ENCODE measurements around the gene ZDHHC4. TPM values are rescaled to one million over a fixed set of nuclear protein-coding genes. Genes with fewer than 3 reads are reported as not detected.

ZDHHC4 gene
- total and polyA plus RNA-seq, 9 of the 15 experiments (the other 6 are each of a cell fraction or from before 2014, with no cell fraction given) = 33.4 to 106 (median 58.3) TPM

GRCh38 chr7:6571160-6571779 lies 6.0 kb upstream of the ZDHHC4 start (continued):
- TF ChIP-seq NEUROD1 (IDR thresholded peaks at IDR 0.05; ENCODE audit: borderline replicate concordance, low read depth, low read length, partially characterized antibody) = no peak
- peak; percentile 57 for TF ChIP-seq NFIC (IDR thresholded peaks at IDR 0.05)

- in situ Hi-C loops (cut with MboI) = no loop called here
- no peak overlapping the region for H2AFZ ChIP-seq (ENCODE audit: low read depth, low read length)
- peaks cover 4 to 6% of the 10 kb centered on the region in 2 experiments; a peak in 2 of 5 replicates for H3K27me3 ChIP-seq (ENCODE audit: control insufficient read depth in 2 of 2, insufficient read depth in 2 of 2, low read length in 2 of 2)
- ChIA-PET POLR2A (interaction anchor here (0.6 to 1.7 kb wide), 4 partner anchors 8 to 70 kb away, joined by 3 to 5 read pairs (median 4); partner anchors contain the start of gene INTS15), CTCF (ENCODE audit: low intra/inter-chr PET ratio) (no interaction called here)
- peaks cover 13 to 20% of the 10 kb centered on the region in 2 experiments for H3K4me1 ChIP-seq (replicated peaks in 1 of 2; ENCODE audit: control insufficient read depth in 2 of 2, insufficient read depth in 2 of 2, low read length in 2 of 2)
- no peaks in the 10 kb centered on the region for H3K9me1 ChIP-seq (ENCODE audit: control insufficient read depth, insufficient read depth, low read length)
- FAIRE-seq (no peak), DNase-seq (ENCODE audit: extremely low read depth in 1 of 4, low spot score in 3 of 4) (no peak), ATAC-seq (no peak)
- no peak overlapping the region for H3K9ac ChIP-seq (ENCODE audit: insufficient read depth in 1 of 2, low read depth in 2 of 2, low read length in 2 of 2)
- no peaks in the 10 kb centered on the region for H3K9me3 ChIP-seq (replicated peaks; ENCODE audit: control insufficient read depth, insufficient read depth, low read depth, low read length)
- BruUV-seq (replicated peaks) = no TSS peak
- peaks cover 12% of the 10 kb centered on the region; the same call in 2 of the 3 replicates for H3K36me3 ChIP-seq (ENCODE audit: control insufficient read depth, insufficient read depth, low read length)
- H3K79me2 ChIP-seq (ENCODE audit: control insufficient read depth, insufficient read depth, low read length) = peaks cover 20% of the 10 kb centered on the region
- intact Hi-C loops (cut with micrococcal nuclease) = no loop called here
- peak overlapping the region; percentile 89; the same call in 1 of the 2 replicates for H3K4me2 ChIP-seq (ENCODE audit: insufficient read depth, low read length)
- WGBS (ENCODE audit: insufficient coverage, low coverage, missing lambda C conversion rate) = 68% methylated on average over 9 of the region's 9 CpGs
- H3K4me3 ChIP-seq = no peak overlapping the region
- no peak overlapping the region for H3K27ac ChIP-seq (ENCODE audit: extremely low read depth, low read depth, low read length)
- H4K20me1 ChIP-seq (replicated peaks; ENCODE audit: control insufficient read depth, insufficient read depth, low read length) = no peaks in the 10 kb centered on the region
- no peak for TF ChIP-seq NCOA2 (IDR thresholded peaks at IDR 0.05; ENCODE audit: partially characterized antibody in 2 of 2)
- TF ChIP-seq NR1H2 (CRISPR knock-in tag; IDR thresholded peaks at IDR 0.05) = no peak
- TF ChIP-seq, protein P1, sequence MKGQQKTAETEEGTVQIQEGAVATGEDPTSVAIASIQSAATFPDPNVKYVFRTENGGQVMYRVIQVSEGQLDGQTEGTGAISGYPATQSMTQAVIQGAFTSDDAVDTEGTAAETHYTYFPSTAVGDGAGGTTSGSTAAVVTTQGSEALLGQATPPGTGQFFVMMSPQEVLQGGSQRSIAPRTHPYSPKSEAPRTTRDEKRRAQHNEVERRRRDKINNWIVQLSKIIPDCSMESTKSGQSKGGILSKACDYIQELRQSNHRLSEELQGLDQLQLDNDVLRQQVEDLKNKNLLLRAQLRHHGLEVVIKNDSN (CRISPR knock-in tag; IDR thresholded peaks at IDR 0.05) = no peak
- no peak for TF ChIP-seq ZNF644 (tag; IDR thresholded peaks at IDR 0.05; ENCODE audit: low read depth)
- TF ChIP-seq, protein P2, sequence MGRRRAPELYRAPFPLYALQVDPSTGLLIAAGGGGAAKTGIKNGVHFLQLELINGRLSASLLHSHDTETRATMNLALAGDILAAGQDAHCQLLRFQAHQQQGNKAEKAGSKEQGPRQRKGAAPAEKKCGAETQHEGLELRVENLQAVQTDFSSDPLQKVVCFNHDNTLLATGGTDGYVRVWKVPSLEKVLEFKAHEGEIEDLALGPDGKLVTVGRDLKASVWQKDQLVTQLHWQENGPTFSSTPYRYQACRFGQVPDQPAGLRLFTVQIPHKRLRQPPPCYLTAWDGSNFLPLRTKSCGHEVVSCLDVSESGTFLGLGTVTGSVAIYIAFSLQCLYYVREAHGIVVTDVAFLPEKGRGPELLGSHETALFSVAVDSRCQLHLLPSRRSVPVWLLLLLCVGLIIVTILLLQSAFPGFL (CRISPR knock-in tag; IDR thresholded peaks at IDR 0.05) = no peak
- no peak for TF ChIP-seq RBM25 (IDR thresholded peaks at IDR 0.05; ENCODE audit: low read depth, low read length, severe bottlenecking)
- no peak for TF ChIP-seq ETS2 (tag; IDR thresholded peaks at IDR 0.05; ENCODE audit: borderline replicate concordance, poor library complexity, severe bottlenecking)
- no peak for TF ChIP-seq MBD1 (CRISPR knock-in tag; IDR thresholded peaks at IDR 0.05)
- no peak for TF ChIP-seq ZEB2 (IDR thresholded peaks at IDR 0.05)
- TF ChIP-seq TCF3 (CRISPR knock-in tag; IDR thresholded peaks at IDR 0.05) = no peak
Measured at GRCh38 chr7:6575281-6576023, 1.8 kb upstream of the ZDHHC4 start.
